Ramos (cell line): Measurements from ENCODE around the gene GOLGA2.

ENCODE experiments used
- in situ Hi-C: fragments of 300-500 bp; cut with MboI; formaldehyde crosslinking; loops from one replicate; pipeline ENCODE4 v1.14.3; 2022; ENCODE audit warnings: low sequenced_read_pairs; ENCODE audit not compliant: unreplicated experiment

GOLGA2 gene, protein sequence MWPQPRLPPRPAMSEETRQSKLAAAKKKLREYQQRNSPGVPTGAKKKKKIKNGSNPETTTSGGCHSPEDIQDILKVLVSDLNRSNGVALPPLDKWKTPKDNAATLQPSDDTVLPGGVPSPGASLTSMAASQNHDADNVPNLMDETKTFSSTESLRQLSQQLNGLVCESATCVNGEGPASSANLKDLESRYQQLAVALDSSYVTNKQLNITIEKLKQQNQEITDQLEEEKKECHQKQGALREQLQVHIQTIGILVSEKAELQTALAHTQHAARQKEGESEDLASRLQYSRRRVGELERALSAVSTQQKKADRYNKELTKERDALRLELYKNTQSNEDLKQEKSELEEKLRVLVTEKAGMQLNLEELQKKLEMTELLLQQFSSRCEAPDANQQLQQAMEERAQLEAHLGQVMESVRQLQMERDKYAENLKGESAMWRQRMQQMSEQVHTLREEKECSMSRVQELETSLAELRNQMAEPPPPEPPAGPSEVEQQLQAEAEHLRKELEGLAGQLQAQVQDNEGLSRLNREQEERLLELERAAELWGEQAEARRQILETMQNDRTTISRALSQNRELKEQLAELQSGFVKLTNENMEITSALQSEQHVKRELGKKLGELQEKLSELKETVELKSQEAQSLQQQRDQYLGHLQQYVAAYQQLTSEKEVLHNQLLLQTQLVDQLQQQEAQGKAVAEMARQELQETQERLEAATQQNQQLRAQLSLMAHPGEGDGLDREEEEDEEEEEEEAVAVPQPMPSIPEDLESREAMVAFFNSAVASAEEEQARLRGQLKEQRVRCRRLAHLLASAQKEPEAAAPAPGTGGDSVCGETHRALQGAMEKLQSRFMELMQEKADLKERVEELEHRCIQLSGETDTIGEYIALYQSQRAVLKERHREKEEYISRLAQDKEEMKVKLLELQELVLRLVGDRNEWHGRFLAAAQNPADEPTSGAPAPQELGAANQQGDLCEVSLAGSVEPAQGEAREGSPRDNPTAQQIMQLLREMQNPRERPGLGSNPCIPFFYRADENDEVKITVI

DNA sequence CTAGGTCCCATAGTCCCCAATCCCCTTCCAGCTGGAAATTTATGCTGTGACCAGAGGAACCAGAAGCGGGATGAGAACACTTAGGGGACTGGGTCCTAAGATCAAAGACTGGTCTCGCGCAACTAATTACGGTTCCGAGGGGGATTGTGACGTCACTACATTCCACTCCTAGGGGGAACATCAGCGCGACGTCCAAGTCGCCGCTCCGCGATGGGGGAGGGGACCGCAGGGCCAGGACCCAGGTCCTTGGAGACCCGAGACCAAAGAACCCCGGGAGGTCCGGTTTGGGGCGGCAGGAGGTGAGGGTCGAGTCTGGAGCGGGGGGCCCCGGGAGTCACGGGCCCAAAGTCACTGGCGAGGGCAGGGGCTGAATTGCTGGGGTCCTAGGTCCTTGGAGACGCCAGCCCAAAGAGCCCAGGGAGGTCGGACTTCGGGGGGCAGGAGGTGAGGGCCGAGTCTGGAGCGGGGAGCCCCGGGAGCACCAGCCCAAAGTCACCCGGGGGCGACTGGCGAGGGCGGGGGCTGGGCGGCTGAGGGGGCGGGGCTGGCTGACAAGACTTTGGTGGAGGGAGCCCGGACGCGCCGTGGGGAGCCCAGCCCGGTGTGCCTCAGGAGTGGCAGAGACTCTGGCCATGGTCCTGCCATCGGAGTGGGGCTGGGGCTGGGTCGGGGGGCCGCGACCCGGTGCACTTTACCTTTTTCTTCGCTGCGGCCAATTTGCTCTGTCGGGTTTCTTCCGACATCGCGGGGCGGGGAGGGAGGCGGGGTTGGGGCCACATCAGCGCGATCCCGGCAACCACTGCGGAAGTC is at the start of gene GOLGA2:
Gene GOLGA2, minus strand, starts transcription at position 810 of the 810 bp plus-strand sequence. Its CDS starts 31 bp downstream, at position 779.
- in situ Hi-C loops = no loop called here

DNA sequence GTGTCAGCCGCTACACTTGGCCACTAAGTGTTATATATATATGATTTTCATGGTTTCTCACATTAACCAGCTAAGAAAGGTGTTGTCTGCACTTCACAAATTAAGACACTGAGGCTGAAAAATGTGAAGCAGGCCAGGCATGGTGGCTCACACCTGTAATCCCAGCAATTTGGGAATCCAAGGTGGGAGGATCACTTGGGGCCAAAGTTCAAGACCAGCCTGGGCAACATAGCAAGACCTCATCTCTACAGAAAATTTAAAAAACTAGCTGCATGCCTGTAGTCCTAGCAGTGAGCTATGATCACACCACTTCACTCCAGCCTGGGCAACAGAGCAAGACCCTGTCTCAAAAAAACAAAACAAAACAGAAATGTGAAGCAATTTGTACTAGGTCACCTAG is 48.6 kb upstream of the GOLGA2 start:
- in situ Hi-C loops = no loop called here

- in situ Hi-C loops = no loop called here
These were observed 48.0 kb upstream of the GOLGA2 start for GRCh38 chr9:128323791-128324190.

DNA sequence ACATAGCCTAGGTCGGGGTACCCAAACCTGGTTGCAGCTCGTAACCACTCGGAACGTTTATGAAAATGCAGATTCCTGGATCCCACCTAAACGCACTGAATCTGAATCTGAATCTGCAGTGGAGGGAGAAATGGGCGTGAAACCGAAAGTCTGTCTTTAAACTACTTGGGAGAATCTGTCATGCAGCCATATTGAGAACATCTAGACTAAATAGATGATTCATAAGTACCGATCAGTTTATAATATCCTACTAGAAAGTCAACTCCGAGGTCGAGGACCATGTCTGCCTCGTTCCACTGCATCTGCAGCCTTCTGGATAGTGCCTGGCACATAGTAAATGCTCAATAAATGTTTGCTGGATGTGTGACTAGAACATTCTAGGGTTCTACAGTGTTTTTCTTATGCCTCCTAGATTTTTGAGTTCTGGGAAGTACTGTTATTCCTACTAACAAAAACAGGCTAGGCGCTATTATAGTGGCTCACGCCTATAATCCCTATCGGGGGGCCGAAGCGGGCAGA is 47.5 kb upstream of the GOLGA2 start:
- in situ Hi-C loops = no loop called here

GRCh38 chr9:128322404-128323211 is 46.8 kb upstream of the GOLGA2 start, which contains the start of the genes COQ4 and TRUB2:
COQ4 (plus strand) TSS chr9:128322839; CDS start chr9:128322859, 20 bp downstream.
TRUB2 (minus strand) TSS chr9:128322447; CDS start chr9:128322408, 39 bp downstream.
- in situ Hi-C loops = no loop called here

DNA sequence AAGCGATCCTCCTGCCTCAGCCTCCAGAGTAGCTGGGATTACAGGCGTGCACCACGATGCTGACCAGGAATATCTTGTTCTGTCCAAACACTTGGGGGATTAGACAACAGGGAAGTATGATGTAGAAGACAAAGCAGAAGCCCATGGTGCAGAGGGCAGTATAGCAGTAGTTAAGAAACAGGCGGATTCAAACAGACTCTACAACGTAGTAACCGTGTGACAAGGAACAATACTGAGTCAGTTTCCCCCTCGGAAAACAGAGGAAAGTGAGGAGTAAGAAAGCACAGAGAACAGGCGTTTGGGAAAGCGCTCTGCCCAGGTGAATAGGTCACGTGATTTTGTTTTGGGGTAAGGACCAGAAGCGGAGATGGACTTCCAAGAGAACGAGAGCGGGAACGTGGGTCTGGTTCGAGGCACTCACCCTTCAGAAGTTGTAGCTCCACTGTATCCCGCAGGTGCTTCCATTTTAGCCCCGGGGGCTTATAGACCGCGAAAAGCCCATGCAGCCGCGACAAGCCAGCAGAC is 46.1 kb upstream of the GOLGA2 start:
- in situ Hi-C loops = no loop called here

DNA sequence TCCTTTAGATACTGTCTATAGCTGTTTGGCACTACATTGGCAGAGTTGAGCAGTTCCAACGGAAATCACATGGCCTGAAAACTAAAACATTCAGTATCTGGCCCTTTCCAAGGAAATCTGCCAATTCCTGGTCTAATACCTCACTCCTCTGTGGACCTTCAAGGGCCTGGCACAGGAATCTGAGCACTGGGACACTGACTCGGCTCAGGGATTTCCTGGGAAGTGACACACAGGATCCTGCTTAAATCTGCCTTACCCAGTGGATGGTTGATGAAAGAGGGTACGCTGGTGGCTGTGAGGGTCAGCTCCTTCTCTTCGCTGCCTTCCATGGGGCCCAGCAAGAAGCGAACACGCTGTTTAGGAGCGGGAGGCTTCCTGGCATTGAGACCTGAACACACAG is 45.5 kb upstream of the GOLGA2 start:
- in situ Hi-C loops = no loop called here

GRCh38 chr9:128317629-128318028 is 41.8 kb upstream of the GOLGA2 start:
- in situ Hi-C loops = no loop called here

DNA sequence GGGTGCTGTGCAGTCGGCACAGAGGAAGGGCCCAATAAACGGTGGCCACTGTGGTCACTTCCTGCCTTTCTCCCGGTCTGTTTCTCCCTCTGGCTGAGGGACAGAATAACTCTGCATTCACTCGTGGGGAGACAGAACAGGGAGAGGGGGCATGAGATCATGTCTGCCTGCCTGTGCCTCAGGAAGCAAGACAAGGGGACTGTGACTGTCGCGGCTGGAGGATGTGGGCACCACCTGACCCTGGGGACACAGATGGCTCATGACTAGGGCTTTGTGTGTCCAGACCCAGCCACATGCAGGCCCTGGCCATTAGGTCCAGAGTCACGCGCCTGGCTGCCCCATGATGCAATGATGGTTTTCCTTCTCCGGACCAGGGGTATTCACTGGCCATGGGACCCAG is 40.6 kb upstream of the GOLGA2 start:
- in situ Hi-C loops = no loop called here

DNA sequence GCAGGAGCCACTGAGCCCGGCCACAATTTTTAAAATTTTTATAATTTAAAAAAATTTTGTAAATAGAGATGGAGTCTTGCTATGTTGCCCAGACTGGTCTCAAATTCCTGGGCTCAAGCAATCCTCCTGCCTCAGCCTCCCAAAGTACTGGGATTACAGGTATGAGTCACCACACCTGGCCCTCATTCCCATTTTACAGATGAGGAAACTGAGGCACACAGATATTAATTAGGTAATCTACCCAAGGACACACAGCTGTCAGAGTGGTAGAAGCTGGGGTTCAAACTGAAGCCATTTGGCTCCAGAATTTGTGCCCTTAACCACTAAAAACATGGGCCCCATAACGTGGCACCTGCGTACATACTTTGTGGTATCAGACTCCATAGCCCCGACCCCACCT is 38.9 kb upstream of the GOLGA2 start:
- in situ Hi-C loops = no loop called here

DNA sequence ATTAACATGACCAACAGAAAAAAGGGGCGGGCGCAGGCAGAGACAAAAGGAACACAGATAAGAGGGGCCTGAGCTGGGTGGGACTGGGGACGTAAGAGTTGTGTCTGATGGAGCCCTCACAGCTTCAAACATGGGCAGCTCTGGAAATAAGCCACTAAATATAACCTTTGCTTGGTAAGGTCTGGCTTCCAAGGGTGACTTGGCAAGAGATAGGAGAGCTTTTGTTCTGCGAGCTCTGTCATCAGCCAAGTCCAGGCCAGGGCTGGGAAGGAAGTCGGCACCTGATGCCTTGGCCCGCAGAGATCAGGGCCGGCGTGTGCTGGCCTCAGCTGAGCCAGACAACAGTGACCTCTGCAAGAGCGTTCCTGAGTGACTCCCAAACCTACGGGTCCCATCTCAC is 34.7 kb upstream of the GOLGA2 start:
- in situ Hi-C loops = no loop called here

- in situ Hi-C loops = no loop called here
These were observed 33.7 kb upstream of the GOLGA2 start for GRCh38 chr9:128309551-128309950.

GRCh38 chr9:128304971-128305288 is 29.1 kb upstream of the GOLGA2 start:
- in situ Hi-C loops = no loop called here

- in situ Hi-C loops = no loop called here
These were observed 28.5 kb upstream of the GOLGA2 start for GRCh38 chr9:128304136-128304970.

DNA sequence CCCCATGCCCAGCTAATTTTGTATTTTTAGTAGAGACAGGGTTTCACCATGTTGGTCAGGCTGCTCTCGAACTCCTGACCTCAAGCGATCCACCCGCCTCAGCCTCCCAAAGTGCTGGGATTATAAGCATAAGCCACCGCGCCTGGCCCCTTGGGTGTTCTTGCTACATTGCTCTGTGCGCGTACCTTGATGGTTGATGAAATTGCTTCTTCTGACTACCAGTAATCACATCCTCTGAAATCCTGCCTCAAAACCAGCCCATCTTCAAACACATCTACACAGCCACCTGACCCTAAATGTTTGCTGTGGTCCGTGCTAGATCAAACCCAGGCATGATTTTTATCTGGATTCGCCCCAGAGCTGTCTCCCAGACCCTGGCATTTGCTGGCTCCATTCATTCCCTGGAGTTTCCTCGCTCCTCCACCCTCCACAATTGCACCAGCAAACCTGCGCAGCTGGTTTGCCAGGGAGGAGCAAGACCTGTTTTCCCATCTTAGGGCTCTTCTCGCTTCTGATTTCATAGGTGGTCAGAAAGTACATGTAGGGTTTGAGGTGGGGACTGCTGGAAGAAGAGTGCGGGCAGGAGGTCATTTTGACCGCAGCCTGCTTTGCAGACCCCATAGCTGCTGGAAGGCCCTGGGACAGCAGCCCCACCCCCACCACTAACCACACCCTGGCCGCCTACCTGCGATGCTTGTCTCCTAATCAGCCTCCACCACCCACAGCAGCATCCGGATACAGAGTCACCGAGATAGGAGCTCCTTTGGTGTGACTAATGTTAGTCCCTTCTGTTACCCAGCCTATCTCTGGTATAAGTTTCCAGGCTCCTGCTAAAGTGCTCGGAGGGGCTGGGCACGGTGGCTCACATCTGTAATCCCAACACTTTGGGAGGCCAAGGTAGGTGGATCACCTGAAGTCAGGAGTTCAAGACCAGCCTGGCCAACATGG is 23.0 kb upstream of the GOLGA2 start:
- in situ Hi-C loops = loop anchor here (10.0 kb wide), 1 partner anchor 116 kb away; no protein-coding TSS in a partner anchor

DNA sequence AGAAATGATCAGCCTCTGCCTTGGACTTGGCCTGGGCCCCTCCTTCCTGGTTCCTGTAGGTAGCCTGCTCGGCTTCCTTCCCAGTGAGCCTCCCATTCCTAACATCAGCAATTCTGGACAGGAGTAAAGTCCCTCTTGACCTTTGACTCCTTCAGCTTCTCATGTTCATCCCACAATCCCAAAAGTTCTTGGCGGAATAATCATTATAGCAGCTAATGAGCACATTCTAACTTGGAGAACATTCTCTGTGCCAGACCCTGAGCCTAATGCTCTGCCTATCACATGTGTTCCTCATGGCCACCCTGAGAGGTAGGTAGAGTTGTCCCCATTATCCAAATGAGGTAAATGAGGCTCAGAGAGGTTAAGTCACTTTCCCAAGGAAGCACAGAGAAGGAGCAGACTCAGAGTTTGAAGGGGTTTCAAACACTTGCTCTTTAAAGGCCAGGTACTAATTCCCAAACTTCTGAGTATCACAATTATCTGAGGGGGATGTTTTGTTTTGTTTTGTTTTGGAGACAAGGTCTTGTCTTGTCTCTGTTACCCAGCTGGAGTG is 21.5 kb upstream of the GOLGA2 start:
- in situ Hi-C loops = loop anchor here (10.0 kb wide), 1 partner anchor 118 kb away; no protein-coding TSS in a partner anchor
